ENCODE results near the gene LRIG1.

- TF ChIP-seq CTCF (IDR thresholded peaks at IDR 0.05) = no peak
- TF ChIP-seq POLR2A (IDR thresholded peaks at IDR 0.05) = no peak
Measured at GRCh38 chr3:66355997-66356396, 144.8 kb downstream of the LRIG1 start.
